HG02642 (cell line): ENCODE data around the gene NSD1.
A peak's percentile ranks its signal among the peaks of the same experiment; 100 is the strongest.

ENCODE experiments used
- ATAC-seq: cut with Tn5 transposase; IDR thresholded peaks from one replicate; pipeline ENCODE4 v1.9.1; 2021; ENCODE audit warnings: mild to moderate bottlenecking; ENCODE audit not compliant: unreplicated experiment, poor library complexity

NSD1 gene

DNA sequence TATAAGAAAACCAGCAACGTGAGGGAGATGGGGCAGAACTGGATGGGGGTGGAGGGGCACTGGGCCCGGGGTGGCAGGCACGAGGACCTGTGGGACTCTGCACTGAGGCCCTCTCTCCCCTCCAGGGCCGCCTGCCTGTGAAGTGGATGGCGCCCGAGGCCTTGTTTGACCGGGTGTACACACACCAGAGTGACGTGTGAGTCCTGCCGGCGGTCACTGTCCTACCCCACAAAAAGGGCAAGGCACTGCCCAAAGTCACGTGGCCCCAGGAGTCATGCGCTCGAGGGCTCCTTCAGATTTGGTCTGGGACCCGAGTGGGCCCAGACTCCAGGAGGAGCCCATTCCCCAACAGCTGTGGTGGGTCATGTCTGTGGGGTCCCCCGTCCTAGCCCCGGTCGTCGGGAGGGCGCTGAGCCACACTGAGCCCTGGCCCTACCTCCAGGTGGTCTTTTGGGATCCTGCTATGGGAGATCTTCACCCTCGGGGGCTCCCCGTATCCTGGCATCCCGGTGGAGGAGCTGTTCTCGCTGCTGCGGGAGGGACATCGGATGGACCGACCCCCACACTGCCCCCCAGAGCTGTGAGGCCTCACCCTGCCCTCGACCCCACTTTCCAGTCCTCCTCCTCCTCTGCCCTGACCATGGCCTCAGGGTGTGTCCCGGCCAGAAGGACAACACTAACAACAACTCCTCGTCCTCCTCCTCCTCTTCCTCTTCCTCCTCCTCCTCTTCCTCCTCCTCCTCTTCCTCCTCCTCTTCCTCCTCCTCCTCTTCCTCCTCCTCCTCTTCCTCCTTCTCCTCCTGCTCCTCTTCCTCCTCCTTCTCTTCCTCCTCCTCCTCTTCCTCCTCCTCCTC is 37.2 kb upstream of the NSD1 start:
- no peak for ATAC-seq

DNA sequence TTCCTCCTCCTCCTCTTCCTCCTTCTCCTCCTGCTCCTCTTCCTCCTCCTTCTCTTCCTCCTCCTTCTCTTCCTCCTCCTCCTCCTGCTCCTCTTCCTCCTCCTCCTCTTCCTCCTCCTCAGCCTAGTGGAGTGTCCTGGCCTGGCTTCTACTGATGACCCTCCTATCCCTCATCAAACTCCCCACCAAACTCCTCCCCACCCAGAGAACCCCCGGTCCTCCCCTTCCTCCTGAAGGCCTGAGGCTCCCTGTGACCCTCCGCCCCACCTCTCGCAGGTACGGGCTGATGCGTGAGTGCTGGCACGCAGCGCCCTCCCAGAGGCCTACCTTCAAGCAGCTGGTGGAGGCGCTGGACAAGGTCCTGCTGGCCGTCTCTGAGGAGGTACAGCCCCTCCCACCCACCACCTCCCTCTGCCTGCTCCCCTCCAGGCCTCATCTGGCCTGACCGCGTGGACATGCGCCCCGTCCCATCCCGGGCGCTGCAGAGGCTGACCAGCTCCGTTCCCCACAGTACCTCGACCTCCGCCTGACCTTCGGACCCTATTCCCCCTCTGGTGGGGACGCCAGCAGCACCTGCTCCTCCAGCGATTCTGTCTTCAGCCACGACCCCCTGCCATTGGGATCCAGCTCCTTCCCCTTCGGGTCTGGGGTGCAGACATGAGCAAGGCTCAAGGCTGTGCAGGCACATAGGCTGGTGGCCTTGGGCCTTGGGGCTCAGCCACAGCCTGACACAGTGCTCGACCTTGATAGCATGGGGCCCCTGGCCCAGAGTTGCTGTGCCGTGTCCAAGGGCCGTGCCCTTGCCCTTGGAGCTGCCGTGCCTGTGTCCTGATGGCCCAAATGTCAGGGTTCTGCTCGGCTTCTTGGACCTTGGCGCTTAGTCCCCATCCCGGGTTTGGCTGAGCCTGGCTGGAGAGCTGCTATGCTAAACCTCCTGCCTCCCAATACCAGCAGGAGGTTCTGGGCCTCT is 36.3 kb upstream of the NSD1 start:
- ATAC-seq = no peak

DNA sequence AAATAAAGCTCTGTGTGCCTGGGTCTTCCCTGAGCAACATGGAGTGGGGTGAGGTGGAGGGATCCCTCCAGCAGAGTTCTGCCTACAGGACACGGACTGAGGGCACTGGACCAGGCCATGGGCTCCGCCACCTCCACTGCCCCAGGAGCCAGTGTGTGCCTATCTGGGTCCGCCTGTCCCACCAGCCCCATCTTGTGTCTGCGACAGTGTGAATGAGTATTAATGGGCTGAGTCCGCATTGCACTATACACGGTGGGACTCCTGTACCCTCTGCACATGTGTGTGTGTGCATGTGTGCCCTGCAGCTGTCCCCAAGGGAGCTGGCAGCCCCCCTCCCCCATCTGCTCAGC is 35.5 kb upstream of the NSD1 start:
- ATAC-seq = no peak

DNA sequence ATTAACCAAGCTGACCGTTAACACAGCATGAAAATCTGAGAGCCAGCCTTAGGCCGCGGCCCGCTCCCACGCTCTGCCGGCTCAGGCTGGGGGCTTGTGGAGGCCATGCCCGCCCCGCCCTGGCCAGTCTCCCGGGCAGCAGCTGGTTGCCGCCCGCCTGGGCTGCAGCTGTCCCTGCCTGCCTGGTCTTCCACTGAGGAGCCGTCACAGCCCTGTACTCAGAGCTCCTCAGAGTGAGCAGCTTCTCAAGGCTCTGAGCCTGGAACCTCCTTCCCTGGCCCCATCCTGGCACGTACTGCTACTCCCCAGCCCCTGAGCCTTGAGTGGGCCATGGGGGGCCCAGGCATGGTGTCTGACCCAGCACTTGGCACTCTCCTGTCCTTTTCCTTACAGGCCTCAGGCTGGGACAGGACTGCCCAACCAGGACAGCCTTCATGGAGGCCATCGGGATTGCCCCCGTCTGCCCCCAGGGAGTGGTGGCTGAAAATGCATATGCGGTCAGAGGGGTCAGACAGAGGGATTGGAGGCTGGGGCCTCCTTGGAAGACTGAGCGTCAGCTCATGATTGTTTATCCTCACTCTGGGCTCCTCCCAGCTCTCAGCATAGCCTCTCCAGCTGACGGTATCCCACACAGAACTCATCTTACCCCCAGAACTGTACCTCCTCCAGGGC is 35.0 kb upstream of the NSD1 start:
- no peak for ATAC-seq

DNA sequence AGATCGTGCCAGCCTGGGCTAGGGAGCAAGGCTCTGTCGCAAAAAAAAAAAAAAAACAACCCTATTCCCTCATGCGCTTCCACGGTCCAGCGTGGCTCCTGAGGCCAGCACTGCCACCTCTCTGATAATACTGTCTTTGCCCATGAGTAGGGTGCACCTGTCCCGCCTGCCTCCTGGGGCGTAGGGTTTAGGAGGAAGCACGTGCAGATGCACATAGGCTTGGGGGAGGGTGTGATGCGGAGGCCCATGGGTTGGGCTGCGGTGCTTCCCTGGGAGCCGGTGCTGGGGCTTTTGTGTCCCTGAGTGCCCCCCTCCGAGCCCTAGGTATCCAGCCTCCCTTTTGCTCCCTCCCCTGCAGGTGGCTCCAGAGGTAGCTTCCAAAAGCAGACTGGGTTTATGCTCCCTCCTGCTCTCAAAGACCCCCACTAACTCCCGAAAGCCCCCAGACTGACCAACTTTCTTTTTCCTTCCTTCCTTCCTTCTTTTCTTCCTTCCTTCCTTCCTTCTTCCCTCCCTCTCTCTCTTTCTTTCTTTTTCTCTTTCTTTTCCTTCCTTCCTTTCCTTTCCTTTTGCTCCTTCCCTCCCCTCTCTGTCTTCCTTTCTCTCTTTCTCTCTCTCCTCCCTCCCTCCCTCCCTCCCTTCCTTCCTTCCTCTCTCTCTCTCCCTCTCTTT is 34.0 kb upstream of the NSD1 start:
- ATAC-seq = no peak

DNA sequence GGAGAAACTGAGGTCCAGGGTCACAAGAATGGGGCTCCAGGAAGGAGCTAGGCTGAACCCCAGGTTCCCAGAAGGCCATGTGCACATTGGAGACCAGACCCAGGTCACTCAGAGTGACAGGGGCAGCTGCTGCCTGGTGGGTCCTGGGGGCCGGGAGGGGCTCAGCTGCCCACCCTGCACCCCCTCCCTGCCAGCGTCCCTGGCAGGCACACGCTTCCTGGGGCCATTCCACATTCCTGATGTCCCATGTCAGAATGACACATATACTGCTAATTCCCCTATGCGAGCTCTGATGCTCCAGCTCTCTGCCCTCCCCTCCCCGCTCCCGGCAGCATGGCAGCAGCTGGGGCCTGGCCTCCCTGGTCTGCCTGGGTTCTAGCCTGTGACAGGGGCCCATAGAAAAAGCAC is 32.9 kb upstream of the NSD1 start:
- no peak for ATAC-seq

DNA sequence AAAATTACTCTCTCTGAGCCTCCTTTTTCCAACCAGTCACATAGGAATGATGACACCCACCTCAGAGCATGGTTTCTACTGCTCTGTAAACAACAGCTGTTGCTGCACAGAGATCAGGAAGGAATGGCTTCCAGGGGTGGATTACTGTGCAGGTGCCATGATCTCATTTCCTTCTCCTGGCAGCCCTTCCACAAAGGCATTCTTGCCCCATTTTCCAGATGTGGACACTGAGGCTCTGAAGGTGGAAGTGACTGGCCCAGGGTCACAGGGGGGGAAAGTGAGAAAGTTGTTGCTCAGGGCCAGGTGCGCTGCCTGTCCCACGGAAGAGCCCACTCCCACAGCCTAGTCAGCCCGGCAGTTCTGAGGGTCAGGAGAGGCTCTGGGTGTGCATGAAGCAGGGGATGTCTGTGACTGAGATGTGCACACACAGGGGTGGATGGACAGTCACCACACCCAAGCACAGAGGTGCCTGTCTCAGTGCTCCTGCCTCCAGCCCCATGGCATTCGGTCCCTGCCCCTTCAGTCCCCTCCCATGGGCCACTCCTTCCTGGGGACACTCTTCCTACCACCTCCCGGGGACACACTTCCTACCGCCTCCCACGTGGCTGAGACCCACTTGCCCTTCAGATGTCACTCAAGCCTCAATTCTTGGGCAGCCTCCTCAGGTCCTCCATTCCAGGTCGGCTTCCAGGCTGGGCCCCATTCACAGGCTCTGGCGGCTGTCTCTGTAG is 29.9 kb upstream of the NSD1 start:
- ATAC-seq = no peak

DNA sequence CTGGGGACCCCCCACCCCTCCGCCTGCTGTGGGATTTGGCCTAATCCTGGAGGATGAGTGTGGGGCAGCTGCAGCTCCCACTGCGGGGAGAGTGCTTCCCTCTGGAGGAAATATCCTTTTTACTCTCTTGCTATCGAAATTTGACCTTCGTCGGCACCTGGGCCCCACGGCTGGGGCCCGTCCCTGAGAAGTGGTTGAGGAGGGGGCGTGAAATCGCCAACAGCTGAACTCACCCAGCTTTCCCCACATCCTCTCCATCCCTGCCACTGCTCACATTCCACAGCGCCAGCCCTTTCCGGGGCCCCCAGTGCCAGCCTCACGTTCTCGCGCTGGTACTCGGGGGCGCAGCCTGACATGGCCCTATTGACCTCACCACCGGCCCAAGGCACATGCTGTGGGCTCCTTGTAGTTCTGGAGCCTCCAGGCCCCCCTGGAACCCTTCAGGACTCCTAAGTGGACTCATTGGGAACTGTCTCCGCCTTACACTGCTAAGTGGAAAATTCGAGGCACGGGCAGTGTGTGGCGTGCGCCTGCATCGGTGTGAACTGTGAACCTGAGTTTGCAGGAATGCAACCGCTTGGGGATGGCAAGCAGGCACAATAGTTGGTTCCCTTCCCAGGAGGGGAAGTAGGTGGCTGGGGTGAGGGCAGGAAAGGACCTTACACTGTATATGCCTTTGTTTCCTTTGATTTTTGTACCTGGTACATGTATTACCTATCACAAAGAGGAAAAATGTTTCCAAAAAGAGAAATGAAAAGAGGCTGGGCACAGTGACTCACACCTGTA is 27.7 kb upstream of the NSD1 start:
- no peak for ATAC-seq

DNA sequence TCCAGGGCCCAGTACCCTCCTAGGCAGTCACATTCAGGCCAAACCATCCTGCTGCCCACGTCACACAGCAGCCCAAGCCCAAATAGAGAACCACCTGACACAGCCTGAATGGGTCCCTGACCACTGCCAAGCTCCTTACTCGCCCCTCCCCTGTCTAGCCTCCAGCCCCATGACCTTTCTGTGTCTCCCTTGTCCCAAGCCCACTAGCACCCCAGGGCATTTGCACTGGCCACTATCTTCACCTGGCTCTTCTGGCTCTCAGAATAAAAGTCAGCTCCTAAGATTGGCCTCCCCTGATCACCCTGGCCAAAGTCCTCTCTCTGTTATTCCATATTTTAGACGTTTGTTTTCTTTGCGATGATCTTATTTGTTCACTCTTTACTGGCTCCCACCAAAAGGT is 26.4 kb upstream of the NSD1 start:
- ATAC-seq = no peak

DNA sequence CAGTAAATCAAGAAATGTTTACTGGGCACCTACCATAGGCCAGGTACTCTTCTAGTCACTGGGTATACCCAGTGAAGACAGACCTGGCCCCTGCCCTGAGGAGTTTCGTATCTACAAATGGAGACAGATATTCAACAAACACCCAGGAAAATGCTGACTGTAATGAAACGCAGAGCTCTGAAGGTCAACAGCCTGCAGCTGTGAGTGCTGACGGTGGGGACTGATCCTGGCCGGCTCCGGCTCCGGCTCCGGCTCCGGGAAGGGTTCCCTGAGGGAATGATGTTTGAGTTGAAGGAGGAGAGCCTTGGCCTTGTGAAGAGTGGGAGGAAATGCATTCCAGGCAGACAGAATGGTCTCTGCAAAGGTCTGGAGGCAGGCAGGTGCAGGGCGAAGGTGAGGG is 23.8 kb upstream of the NSD1 start:
- ATAC-seq = no peak

DNA sequence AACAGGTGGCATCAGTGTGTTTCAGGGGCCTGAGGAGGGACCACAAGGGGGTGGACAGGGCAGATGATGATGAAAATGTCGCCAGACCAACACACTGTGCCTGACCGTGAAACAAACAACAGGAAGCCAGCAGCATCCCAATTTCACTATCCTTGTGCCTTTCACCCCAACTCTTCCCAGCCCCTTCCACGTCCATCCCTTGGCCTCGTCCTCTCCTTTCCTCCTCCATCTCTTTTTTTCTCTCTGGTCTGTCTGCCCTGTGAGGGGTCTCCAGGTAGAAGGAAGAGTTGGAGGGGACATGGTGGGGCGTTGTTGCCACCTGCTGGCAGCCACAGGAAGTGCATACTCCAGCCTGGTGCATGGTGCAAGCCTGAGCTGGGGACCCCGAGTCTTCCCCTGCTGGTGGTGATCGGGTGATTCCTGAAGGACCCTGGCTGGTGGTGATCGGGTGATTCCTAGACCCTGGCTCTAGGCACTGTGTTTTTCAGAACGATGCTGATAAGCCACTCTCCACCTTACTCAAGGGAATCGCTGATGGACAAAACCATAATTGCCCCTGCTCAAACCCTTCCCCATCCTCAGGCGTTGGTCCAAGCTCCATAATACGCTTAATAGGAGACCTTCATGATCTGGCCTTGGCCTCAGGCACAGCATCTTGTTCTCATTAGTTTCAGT is 21.7 kb upstream of the NSD1 start:
- ATAC-seq = peak; percentile 59

DNA sequence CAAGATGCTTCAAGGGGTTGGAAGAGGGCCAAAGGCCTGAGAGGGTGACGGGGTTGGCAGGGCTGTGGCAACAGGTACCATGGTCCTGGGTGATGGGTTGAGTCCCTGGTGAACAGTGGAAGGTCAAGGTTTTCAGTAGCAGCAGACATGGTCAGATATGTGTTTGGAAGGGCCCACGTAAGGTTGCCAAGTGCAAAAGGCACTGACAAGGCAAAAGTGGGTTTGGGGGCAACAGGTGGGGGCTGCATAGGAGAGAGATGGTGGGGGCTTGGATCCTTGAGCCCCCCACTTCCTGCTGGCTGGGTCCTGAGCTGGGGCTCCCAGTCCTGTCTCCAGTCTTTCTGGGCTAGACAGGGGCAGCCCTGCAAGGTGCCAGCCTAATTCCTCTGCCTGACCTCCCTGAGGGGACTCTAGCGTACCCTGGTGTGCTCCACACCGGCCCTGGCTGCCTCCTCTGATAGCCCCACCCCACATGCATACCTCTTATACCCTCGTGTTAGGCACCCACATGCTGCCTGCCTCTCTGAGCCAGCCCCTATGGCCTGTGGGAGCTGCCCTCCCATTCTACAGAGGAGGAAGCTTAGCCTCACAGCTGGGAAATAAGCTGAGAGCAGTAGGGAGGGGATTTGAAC is 20.9 kb upstream of the NSD1 start:
- ATAC-seq = no peak

DNA sequence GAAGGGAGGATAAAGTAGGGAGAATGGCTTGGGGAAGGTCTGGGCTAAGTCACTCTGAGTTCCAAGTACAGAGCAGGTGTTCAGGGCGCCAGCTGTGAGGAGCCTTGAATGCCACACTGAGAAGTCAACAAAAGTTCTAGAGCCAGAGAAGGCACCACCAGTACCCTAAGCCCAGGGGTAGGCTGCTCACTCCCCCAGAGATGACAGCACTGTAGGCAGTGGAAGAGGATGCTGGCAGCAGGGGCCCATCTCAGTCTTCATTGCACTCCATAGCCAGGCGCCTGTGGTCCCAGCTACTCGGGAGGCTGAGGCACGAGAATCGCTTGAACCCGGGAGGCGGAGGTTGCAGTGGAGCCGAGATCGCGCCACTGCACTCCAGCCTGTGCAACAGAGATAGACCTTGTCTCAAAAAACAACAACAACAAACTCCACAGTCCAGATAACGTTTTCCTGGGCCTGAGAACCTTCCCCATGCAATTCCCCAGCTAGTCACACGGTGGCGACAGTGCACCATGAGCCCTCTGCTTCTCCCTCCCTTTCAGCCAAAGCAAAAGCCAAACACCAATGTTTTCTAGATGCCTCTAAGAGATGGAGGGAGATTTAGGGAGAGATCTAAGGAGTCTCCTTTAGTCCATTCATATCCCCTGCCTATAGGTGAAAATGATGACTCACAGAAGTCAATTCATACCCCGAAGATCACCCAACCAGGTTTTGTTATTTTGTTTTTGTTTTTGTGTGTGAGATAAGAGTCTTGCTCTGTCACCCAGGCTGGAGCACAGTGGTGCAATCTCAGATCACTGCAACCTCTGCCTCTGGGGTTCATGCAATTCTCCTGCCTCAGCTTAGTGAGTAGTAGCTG is 19.8 kb upstream of the NSD1 start:
- no peak for ATAC-seq

DNA sequence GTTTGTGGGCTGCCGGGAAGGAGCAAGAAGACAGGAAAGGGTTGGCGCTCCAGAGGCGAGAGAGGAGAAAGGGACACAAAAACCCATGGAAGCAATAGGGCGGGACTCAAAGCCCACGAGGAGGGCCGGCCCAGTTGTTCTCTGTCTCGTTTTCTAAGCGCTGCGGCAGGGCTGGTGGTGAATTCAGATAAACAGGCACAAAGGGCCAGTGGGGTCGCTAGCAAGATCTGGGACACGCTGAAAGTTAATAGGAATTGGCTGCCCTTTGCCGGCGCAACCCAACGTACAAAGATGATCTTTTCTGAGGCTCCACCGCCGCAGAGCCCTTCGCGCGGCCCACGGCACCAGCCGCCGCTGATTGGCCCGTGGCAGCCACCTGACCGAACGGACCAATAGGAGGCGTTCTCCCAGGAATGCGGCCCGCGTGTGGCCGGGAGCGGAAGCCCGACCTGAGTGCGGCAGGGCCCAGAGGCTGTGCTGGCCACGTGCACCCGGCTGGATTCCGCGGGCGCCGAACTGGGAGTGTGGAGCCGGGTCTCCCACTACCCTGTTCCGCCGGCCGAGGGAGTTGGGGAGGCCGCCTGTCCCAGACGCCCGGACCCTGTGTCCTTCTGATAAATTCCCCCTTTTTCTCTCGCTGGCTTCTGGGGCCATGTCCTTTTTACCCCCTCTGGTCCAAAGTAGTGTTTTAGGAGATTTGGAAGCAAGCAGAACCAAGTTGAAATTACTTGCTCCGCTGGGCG is 16.8 kb upstream of the NSD1 start:
- ATAC-seq = peak; percentile 69

DNA sequence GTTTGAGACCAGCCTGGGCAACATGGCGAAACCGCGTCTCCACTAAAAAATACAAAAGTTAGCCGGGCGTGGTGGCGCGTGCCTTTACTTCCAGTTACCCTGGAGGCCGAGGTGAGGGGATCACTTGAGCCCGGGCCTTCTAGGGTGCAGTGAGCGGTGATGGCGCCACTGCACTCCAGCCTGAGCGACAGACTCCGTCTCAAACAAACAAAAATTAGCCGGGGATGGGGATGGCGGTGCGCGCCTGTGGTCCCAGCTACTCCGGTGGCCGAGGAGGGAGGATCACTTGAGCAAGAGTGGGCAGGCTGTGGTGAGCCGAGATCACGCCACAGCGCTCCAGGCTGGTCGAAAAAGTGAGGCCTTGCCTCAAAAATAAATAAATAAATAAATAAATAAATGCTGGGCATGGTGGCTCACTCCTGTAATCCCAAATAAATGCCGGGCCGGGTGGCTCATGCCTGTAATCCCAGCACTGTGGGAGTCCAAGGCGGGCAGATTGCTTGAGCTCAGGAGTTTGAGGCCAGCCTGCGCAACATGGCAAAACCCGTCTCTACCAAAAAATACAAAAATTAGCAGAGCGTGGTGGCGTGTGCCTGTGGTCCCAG is 16.0 kb upstream of the NSD1 start:
- no peak for ATAC-seq

DNA sequence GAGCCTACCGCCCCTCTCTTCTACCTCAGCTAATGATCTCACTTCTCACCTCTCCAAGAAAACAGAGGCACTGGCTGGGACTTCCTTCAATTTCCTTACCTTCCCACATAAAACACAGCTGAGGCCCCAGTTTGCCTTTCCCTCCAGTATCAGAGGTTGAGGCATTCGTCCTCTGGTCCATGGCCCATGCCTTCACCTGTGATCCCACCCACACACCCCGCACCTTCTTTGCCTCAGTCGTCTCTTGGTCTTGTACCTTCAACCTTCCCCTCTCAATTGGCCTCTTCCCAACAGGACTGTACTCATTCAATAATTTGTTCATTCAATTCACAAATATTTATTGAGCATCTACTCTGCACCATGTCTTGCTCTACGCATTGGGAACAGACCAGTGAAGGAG is 11.0 kb upstream of the NSD1 start:
- no peak for ATAC-seq
